Uterus (tissue), 2 donors: ENCODE measurements around the gene ASIC2.

Experiments
- CTCF ChIP-seq, 4 experiments: fragments of 200-600 bp in 2 of 4; fragments of 450-650 bp in 2 of 4; sonication (generic) in 2 of 4; IDR thresholded peaks; one replicate each; pipeline ENCODE4 v1.5.1; 2016 to 2019; ENCODE audit warnings: antibody characterized with exemption in 4 of 4, mild to moderate bottlenecking in 2 of 4, moderate library complexity in 1 of 4
- POLR2A ChIP-seq, 2 donors: fragments of 450-650 bp; IDR thresholded peaks; one replicate each; pipeline ENCODE4 v1.6.1; 2016; ENCODE audit warnings: antibody characterized with exemption in 2 of 2, mild to moderate bottlenecking in 1 of 2, moderate library complexity in 1 of 2

GRCh38 chr17:33033176-33033575 lies 259.9 kb downstream of the ASIC2 start:
- TF ChIP-seq CTCF (IDR thresholded peaks at IDR 0.05), result no peak
- no peak for TF ChIP-seq POLR2A (IDR thresholded peaks at IDR 0.05)
